ENCODE measurements around the gene TECR.
A peak's percentile ranks its signal among the peaks of the same experiment; 100 is the strongest.
"Not testable (repeated sequence)": the region's sequence is repeated elsewhere in the genome, so short reads cannot be mapped to it uniquely, and the experiment has no call there.

The TECR gene

GRCh38 chr19:14528419-14529253 lies 758 bp upstream of the TECR start:
- no peak for DNase-seq (ENCODE audit: low read depth, low spot score)

GRCh38 chr19:14530005-14530348 lies 583 bp downstream of the TECR start:
- peak overlapping the region; percentile 99 for H3K27ac ChIP-seq
- no peak for DNase-seq (ENCODE audit: low read depth, low spot score)

More at GRCh38 chr19:14528419-14529253, 758 bp upstream of the TECR start:
- H3K27ac ChIP-seq = peak overlapping the region; percentile 99

GRCh38 chr19:14530506-14530905 lies 1.1 kb downstream of the TECR start:
- no peak for DNase-seq (ENCODE audit: low read depth, low spot score)
- H3K27ac ChIP-seq = no peak overlapping the region

- no peak overlapping the region for H3K27ac ChIP-seq
- DNase-seq (ENCODE audit: low read depth, low spot score) = no peak
Observed at GRCh38 chr19:14533450-14533849, 4.1 kb downstream of the TECR start.

- H3K27ac ChIP-seq = peak overlapping the region; percentile 35
Observed at GRCh38 chr19:14536926-14537692, 7.7 kb downstream of the TECR start.

GRCh38 chr19:14540741-14541525 lies 11.5 kb downstream of the TECR start:
- H3K27ac ChIP-seq = no peak overlapping the region
- DNase-seq (ENCODE audit: low read depth, low spot score) = no peak

More at GRCh38 chr19:14536926-14537692, 7.7 kb downstream of the TECR start:
- DNase-seq (ENCODE audit: low read depth, low spot score) = peak; percentile 84

GRCh38 chr19:14541979-14542378 lies 12.6 kb downstream of the TECR start:
- H3K27ac ChIP-seq; DNase-seq (ENCODE audit: low read depth, low spot score): not testable (repeated sequence)

GRCh38 chr19:14542711-14543328 lies 13.4 kb downstream of the TECR start:
- no peak for DNase-seq (ENCODE audit: low read depth, low spot score)
- peak overlapping the region; percentile 62 for H3K27ac ChIP-seq

GRCh38 chr19:14544047-14544446 lies 14.7 kb downstream of the TECR start:
- no peak for DNase-seq (ENCODE audit: low read depth, low spot score)
- peak overlapping the region; percentile 24 for H3K27ac ChIP-seq

GRCh38 chr19:14544977-14545715 lies 15.8 kb downstream of the TECR start:
- DNase-seq (ENCODE audit: low read depth, low spot score) = no peak
- peak overlapping the region; percentile 11 for H3K27ac ChIP-seq

GRCh38 chr19:14545716-14546082 lies 16.3 kb downstream of the TECR start:
- peak overlapping the region; percentile 11 for H3K27ac ChIP-seq
- no peak for DNase-seq (ENCODE audit: low read depth, low spot score)

GRCh38 chr19:14550201-14550754 lies 20.9 kb downstream of the TECR start:
- DNase-seq (ENCODE audit: low read depth, low spot score) = peak; percentile 54
- H3K27ac ChIP-seq = peak overlapping the region; percentile 67

GRCh38 chr19:14551134-14552005 lies 22.0 kb downstream of the TECR start:
- not testable (repeated sequence) for DNase-seq (ENCODE audit: low read depth, low spot score)
- H3K27ac ChIP-seq = peak overlapping the region; percentile 67

GRCh38 chr19:14552006-14552360 lies 22.6 kb downstream of the TECR start:
- not testable (repeated sequence) for DNase-seq (ENCODE audit: low read depth, low spot score)
- peak overlapping the region; percentile 67 for H3K27ac ChIP-seq

- no peak overlapping the region for H3K27ac ChIP-seq
- no peak for DNase-seq (ENCODE audit: low read depth, low spot score)
Observed at GRCh38 chr19:14553042-14553938, 23.9 kb downstream of the TECR start.

- no peak for DNase-seq (ENCODE audit: low read depth, low spot score)
- H3K27ac ChIP-seq = peak overlapping the region; percentile 64
Observed at GRCh38 chr19:14553939-14554243, 24.5 kb downstream of the TECR start.

- no peak for DNase-seq (ENCODE audit: low read depth, low spot score)
- peak overlapping the region; percentile 64 for H3K27ac ChIP-seq
Observed at GRCh38 chr19:14554382-14554812, 25.0 kb downstream of the TECR start.
